GOT3 (cell line): ENCODE measurements around the gene MAGEE2.
"Not testable (repeated sequence)": the region's sequence is repeated elsewhere in the genome, so short reads cannot be mapped to it uniquely, and the experiment has no call there.

Experiments used
- DNase-seq: peaks from one replicate; lab custom pipeline; 2025; ENCODE audit warnings: mixed read lengths; lab: John Stamatoyannopoulos, UW

The MAGEE2 gene, protein sequence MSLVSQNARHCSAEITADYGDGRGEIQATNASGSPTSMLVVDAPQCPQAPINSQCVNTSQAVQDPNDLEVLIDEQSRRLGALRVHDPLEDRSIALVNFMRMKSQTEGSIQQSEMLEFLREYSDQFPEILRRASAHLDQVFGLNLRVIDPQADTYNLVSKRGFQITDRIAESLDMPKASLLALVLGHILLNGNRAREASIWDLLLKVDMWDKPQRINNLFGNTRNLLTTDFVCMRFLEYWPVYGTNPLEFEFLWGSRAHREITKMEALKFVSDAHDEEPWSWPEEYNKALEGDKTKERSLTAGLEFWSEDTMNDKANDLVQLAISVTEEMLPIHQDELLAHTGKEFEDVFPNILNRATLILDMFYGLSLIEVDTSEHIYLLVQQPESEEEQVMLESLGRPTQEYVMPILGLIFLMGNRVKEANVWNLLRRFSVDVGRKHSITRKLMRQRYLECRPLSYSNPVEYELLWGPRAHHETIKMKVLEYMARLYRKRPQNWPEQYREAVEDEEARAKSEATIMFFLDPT

DNA sequence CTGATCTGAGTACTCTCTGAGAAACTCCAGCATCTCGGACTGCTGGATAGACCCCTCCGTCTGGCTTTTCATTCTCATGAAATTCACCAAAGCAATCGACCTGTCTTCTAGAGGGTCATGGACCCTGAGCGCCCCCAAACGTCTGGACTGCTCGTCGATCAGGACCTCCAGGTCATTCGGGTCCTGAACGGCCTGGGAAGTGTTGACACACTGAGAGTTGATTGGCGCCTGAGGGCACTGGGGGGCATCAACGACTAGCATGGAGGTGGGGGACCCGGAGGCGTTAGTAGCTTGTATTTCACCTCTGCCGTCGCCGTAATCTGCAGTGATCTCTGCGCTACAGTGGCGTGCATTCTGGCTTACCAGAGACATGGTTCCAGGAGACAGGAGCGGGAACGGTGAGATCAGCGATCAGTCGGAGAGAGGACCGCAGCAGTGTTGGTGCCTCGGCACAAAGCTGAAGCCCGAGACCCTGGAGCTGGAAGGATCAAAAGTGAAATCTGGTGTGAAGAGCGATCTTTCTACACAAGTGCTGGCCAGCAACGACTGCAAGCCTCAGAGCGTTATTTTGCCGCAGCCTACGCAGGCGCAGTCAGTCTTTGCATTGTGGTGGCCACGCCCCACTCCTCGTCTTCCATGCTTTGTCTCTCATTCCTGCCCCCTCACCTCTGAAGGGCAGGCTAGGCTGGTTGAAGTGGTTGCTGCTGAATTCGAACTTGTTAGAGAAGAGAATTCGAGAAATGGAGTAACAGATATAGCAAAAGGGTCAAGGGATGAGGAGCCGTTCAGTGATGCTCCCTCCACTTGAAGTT is at the start of gene MAGEE2:
MAGEE2 (minus strand) TSS at position 575 of the 812 bp plus-strand sequence; CDS start at position 372, 203 bp downstream.
- DNase-seq, result no peak

DNA sequence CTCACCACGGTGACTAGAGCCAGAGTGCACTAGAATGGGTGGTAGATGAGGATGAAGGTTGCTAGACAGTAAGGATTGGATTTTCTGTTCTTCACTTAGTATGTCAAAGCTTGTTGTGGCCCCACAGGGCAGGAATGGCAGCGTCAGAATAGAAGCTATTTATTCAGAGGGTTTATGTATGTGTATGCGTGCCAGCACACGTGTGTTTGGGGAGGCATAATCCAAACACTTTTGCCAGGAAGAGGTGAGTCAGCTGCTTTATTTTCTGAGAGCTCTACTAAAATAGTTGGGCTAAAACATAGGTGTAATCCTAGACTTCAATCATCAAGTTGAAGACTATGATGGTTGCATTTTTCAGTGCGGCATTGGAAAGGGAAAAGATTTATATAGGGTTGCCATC is 1.2 kb upstream of the MAGEE2 start:
- no peak for DNase-seq

DNA sequence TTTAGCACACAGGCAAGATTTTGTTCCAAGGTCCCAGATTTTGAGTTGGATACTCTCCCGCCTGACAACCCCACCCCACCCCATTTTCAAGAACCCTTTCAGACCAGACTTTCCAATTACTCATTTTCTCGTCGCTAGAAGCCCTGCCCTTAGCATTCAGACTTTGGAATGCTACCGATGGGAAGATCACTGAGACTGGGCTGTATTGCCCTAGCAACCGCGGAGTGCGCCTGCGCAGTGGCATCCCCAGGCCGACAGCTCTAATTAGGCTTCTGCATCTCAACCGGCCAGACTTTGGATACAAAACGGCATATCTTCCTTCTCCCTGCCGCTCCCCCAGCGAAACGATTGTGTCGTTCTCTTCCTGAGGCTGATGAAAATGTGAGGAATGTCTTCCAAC is 3.4 kb downstream of the MAGEE2 start:
- DNase-seq, result no peak

DNA sequence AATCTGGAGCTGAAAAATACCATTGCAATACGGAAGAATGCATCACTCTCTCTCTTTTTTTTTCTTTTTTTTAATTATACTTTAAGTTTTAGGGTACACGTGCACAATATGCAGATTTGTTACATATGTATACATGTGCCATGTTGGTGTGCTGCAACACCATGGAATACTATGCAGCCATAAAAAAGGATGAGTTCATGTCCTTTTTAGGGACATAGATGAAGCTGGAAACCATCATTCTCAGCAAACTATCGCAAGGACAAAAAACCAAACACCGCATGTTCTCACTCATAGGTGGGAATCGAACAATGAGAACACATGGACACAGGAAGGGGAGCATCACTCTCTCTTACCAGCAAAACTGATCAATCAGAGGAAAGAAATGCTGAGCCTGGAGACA is 17.0 kb downstream of the MAGEE2 start:
- DNase-seq, result not testable (repeated sequence)

DNA sequence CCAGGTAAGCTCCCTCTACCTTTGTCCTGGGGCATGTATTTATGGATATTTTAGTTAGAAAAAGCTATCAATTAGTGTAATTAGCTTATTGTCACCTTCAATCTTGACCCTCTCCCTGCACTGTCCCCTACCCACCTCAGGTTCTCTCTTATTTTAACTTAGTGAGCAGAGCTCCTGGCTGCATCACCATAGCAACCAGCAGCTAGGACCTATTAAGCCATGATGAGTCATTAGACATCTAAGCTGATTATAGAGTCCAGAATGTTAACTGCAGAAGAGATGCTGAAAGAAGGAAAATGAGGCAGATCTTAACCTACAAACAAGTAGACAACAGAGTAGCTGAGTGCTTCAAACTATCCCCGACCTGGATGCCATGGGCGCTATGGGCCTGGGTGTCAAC is 36.6 kb downstream of the MAGEE2 start:
- no peak for DNase-seq

DNA sequence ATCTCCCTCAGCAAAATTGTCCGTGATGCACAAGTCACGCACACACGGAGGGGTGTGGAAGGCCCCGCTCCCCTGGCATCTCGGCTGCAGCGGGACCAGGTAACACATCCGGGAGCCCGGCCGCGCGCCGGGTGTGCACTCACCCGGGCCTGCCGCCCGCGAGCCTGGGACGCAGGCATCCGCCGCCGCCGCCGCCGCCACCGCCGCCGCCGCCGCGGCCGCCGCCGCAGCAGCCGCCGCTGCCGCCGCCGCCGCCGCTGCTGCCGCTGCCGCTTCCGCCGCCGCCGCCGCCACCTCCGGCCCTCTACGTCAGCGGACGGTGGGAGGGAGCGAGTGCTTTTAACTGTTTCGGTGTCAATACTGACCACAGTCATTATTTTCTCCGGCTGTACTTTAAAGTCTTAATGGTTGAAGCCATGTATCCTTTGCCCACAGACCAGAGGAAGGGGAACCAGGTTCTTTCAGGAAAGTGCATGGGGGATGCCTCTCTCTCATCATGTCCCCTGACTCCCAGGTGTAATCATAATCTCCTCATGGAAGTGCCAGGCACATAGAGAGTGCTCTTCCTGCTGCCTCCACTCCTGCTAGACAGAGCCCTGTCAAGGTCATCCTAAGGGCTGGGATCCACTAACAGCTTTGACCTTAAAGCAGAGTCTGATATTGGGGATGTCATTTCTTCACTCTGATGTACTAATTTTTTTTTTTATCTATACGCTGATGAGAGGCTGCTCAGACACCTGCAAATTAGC is 38.0 kb downstream of the MAGEE2 start:
- DNase-seq, result no peak
